NCI-H2107 (cell line): Measurements from ENCODE around the gene ORM2.
"Not testable (repeated sequence)": the region's sequence is repeated elsewhere in the genome, so short reads cannot be mapped to it uniquely, and the experiment has no call there.

Experiments used
- DNase-seq: peaks from one replicate; lab custom pipeline; 2025; lab: John Stamatoyannopoulos, UW

The ORM2 gene

DNA sequence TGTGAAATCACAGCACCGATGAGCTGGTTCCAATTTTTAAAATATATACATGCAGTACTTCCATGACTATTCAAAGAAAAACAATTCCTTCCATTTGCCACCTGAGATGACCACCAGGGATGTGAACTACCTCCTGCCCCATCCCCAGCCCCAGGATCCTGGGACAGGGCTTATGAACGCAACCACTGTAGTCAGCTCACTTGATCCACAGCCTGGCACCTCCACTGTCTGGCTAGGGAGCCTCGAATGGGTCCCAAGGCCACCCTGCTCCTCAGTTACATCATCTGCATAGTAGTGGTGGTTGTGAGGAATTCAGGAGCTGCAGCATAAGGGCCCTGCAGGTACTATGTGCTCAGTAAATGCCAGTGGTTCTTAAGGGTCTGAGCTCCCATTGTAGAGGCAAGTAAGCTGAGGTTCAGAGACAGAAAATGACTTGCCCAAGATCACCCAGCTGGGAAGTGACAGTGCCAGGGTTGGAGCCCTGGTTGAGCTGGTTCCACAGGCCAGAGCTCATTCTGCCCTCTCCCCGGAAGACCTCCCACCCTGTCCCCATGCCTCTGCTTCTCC lies 2.9 kb downstream of the ORM2 start:
- DNase-seq: not testable (repeated sequence)

DNA sequence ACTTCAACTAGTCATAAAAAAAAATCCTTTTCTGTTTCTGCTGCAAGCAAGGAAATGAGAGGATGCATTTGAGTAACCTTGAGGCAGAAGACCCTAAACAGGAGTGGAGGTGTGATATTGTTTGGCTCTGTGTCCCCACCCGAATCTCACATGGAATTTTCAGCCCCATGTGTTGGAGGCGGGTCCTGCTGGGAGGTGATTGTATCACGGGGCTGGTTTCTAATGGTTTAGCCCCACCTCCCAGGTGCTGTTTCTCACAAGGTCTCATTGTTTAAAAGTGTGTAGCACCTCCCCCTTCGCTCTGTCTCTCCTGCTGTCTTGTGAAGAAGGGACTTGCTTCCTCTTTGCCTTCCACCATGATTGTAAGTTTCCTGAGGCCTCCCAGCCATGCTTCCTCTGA lies 4.0 kb downstream of the ORM2 start:
- DNase-seq: not testable (repeated sequence)

DNA sequence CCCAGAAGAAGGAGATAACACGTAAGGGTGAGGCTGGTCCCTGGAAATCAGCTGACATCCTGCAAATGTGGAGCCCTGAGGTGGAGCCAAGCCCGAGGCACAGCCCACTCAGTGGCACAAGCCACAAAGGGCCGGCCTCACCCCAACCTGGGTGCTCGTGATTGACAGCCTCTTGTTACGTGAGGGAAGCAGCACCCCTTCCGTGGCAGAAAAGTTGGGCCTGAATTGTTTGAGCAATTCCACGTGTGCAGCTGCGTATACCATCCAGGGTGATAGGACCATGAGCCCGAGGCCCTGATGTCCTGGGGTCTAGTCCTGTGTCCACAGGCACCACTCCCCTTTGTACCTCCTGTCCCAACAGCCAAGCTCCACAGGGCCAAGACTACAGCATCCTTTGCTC lies 4.8 kb downstream of the ORM2 start:
- no peak for DNase-seq

DNA sequence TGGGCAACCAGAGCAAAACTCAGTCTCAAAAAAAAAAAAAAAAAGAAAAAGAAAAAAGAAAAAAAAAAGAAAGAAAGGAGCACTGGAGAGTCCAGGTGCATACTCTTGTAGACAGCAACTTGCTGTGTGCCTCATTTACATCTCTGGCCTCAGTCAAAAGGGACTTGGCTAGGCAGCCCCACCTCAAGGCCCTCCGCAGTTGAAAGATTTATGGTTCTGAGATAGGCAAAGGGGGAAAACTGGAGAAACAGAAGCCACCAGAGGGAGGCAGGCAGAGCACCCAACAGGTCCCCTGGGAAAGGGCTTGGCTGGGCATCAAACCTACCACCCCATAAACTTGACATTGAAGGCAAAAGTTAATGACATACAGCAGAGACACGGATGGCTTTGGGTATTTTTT lies 6.1 kb downstream of the ORM2 start:
- DNase-seq: no peak

DNA sequence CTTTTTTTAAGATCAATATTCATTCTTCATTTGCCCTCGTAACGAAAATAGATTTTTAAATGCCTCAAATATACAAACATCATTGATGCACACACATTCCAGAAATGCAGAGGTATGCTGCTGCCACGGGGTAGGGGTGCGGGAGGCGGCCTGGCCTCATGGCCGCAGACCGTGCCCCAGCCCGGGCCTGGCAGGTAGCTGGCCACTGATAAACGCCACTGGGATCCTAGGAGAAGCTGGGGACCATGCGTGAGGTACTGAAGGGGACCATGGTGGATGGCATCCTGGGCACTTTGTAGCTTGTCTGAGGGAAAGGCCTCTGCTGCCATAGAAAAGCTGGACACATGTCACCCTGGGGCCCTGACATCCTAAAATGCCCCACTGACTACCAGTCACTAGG lies 6.5 kb downstream of the ORM2 start:
- no peak for DNase-seq

DNA sequence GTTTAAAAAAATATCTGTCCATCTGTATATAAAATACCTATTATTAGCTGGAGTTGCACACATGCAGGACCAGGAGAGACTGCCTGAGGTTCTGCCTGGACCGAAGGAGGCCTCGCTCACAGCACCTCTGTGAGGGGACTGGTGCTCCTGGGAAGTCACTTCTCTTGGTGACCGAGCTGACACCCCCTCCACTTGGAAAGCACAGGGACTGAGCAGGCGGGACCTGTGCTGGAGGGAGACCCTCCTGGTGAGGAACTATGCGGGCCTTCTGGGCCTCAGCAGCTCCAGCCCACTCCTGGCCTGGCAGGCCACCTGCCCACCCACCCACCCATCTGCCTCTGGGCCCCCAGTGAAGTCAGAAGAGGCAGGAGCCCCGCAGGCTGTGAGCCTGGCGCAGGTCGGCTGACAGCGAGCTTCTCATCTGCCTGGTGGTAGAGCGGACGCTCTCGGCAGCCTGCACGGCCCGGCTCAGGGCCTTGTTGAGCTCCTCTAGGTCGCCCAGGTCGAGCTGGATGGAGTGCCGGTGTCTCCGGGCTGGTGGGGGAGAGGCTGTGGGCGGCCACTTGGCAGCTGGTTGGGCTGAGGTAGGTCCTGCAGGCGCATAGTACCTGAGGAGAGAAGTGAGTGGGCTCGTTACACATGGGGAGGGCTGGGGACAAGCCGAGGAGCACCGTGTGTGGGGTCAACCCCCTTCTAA lies 7.2 kb downstream of the ORM2 start:
- DNase-seq: no peak

DNA sequence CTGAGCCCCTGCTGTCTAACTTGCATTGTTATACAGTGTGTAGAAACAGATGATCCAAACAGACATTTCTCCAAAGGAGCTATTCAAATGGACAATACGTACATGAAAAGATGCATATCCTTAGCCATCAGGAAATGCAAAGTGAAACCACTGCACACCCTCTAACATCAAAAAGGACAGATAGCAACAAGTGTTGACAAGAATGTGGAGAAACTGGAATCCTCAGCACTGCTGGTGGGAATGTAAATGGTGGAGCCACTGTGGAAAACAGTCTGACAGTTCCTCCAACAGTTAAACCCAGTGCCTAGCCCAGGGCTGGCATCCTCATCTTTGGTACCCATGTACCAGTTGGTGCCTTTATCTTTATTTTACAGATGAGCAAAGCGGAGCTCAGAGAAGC lies 8.5 kb downstream of the ORM2 start:
- DNase-seq: no peak

DNA sequence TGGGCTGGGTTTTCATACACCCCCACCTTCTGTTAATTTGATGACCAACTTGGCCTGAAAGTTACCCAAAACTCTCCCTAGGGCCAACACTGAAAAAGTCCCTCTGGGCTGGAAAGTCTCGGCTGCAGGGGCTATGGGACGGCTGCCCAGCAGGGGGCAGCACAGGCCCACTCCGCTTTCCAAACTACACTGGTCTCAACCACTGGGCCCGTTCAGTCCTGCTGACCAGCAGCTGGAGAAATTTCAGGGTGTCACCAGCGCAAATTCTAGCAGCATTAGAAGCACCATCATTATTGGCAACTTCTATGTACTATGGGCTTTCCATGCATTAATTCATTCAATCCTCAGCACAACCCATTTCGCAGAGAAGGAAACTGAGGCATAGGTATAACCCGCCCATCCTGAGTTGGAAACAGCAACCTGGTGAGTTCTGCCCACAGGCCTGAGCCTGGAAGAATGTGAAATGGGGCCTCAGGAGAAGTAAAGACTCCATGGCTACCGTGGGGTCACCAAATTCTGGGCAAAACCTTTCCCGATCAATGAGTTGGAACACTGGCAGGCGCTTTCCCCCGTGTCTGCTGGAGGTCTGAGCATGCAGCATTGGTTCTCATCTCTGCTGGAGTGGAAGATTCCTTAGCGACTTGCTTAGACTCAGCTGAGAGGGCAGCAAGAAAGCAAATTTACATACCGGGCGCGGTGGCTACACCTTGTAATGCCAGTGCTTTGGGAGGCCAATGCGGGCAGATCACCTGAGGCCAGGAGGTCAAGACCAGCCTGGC lies 9.7 kb downstream of the ORM2 start:
- no peak for DNase-seq

DNA sequence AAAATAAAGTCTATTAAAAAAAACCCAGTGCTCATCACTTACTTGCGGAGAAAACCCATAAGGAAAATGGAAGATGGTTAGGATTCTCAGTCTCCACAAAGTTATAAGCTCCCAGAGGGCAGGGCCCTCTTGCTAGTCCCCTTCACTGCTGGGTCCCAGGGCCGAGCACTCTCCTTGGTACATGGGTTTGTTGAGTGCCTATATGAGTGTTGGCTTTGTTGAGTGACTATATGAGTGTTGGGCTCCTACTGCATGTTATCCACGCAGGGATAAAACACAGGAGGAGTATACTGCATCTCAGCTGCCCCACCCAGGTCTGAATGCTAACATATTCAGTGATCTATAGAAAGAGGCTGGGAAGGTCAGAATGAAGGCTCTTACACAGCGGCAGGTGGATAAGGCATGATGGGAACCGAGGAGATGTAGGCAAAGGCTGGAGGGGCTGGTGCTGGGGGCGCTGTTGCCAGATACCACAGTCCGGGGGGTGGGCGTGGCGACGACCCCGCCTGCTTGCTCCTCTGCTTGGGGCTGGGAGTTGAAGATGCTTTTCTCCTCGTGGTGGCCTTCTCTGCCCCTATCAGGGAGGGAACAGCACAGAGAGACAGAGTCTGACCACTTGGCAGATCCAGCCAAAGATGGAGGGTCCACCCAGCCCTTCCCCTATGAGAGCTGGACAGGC lies 11.6 kb downstream of the ORM2 start:
- DNase-seq: no peak

DNA sequence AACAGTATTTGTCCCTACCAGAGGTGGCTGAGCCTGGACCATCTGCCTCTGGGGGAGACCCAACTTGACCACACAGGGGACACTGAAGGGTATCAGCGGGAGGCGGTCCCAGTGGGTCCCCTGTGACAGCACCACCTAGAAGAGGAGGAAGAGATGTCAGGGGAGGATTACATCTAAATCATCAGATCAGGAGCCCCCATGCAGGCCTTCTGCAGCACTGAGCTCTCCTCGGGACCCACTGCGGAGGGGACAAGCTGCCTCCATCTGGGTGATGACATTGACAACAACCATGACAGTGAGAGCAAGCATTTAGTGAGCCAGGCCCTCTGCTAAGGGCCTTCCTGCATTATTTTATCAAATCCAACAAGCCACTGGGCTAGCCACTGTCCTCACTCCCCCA lies 12.3 kb downstream of the ORM2 start:
- DNase-seq: no peak

DNA sequence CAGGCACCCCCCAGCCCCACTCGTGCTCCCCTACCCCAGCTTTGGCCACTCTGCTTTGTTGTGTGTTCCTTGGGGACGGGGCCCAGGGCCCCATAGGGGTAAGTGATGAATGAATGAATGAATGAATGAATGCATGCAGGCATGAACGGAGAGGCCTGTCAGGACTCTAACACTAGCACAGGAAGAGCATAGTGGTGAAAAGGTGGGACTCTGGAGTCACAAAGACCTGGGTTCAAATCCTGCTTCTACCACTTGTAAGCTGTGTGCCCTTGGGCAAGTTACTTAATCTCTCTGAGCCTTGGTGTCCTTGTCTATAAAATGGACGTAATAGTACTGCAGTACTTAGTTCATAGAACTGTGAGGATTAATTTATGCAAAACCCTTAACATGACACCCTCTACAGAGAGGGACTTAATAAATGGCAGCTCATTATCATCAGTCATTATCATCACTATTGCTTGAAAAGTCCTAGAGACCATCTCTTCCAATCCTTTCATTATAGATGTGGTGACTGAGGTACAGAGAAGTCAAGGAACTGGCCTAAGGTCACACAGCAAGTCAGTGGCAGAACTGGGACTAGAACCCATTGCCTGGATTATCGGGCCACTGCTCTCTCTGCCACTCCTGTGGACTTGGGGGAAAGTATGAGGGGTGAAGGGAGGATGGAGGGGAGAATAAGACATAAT lies 13.2 kb downstream of the ORM2 start:
- no peak for DNase-seq

DNA sequence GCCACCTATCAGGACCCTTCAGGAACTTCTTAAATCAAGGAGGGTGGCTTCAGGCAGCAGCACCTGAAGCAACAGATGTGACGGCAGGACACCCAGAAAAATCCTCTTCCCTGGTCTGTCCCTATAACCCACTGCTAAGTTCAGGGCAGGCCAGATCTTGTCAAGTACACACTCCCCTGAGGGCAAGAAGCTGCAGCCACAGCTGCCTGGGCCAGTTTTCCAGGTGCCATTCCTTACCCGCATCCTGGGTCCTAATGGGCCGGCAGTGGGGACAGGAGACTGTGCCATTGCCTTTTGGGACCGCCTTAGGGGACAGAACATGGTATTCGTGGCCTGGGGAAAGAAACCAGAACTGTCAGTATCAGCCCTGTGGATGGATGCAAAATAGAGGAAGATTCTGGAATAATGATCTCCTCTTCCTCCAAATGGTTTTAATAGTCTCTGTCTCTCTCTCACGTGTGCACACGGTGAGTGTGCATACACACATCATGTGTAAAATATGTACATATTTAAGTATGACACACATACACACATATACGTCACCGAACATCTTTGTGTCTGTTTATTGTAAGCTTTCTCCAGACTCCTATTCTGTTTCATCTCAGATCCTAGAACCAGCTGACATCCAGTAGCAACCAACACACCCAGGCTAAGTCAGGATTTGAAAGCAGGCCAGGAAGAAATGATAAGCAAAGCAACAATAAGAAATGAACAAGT lies 14.0 kb downstream of the ORM2 start:
- no peak for DNase-seq

DNA sequence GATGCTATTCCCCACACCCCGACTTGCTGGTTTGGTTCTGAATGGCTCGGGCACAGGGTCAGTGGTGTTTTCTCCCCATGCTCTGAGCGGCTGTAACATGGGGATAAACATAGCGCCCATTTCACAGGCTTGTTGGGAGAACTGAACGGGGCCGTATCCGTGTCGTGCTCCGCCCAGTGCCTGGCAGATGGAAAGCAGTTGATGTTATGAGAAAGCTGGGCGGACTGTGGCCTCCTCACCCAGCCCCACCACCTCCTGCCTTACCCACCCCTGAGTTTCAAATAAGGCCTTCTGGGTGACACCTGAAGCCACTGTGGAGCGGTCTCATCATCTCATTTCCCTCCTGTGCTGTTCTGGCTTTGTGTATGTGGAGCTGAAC lies 14.5 kb downstream of the ORM2 start:
- no peak for DNase-seq

DNA sequence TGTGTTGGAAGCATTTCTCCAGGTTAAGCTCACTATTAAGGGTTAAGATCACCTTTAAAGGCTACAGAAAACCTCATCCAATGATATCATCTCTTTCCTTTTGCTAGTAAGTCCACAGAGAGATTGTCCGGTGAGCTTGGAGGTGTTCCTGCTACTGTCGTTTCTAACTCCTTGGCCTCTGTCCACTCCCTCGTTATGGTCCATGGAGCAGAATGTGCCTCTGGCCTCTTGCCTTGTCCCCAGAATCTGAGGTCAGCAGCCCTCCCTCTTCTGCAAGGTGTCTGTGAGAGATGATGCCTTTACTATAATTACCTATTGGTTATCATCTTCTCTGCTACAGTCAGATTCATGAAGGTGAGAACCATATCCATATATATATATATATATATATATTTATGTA lies 15.0 kb downstream of the ORM2 start:
- DNase-seq: no peak

DNA sequence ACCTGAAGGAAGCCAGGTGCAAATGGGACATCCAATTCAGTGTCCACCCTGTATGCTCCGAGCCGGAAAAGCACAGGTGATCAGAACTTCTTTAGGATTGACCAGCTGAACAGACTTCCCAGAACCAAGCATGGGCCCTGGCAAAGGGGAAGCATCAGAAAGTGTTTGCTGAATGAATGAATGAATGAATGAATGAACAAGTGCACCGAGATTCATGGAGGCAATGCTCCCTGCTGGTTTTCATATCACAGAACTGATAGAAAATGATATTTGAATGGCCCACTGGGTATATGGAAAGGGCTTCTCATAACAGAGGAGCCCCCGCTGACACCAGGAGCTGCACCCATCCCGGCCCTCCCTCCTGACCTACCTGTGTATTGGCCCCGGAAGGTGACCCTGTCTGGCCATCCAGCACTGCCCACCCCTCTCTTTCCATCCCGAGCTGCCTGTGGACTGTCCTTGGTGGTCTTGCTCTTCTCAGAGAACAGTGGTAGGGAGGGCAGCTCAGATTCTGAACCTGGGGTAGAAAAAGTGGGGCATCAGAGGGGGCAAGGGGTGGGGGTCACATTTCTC lies 15.9 kb downstream of the ORM2 start:
- DNase-seq: no peak

DNA sequence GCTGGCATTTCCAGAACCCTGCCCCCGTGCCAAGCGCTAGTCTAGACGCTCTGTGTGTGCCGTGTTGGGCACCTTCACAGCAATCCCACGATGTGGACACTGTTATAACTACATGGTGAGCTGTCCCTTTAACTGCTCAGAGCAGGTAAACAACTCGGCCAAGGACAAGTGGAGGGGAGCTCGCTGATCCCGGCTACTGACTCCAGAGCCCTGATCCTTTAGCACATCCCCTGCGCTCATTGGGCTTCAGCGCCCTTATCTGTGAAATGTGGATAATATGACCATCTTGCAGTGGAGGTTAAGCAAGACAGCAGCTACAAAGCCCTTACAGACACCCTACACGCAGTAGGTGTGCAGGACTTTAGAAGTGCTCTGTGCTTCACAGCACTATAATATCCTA lies 16.5 kb downstream of the ORM2 start:
- no peak for DNase-seq

DNA sequence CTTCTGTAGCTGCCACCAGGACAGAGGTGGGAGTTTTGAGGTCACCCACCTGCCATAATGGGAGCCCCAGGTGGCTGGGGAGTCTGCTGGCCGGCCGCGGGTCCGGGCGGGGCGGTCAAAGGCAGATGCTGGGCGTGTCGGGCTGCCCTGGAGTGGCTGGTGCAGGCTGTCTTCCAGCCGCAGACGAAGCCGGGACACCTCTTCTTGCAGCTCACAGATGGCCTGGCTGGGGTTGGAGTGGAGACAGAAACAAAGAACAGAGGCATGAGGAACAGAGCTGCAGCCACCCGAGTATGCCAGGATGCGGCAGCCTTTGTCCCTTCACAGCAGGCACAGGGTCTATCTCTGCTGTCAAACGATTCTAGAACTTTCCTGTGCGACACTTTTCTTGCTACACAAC lies 18.0 kb downstream of the ORM2 start:
- no peak for DNase-seq

DNA sequence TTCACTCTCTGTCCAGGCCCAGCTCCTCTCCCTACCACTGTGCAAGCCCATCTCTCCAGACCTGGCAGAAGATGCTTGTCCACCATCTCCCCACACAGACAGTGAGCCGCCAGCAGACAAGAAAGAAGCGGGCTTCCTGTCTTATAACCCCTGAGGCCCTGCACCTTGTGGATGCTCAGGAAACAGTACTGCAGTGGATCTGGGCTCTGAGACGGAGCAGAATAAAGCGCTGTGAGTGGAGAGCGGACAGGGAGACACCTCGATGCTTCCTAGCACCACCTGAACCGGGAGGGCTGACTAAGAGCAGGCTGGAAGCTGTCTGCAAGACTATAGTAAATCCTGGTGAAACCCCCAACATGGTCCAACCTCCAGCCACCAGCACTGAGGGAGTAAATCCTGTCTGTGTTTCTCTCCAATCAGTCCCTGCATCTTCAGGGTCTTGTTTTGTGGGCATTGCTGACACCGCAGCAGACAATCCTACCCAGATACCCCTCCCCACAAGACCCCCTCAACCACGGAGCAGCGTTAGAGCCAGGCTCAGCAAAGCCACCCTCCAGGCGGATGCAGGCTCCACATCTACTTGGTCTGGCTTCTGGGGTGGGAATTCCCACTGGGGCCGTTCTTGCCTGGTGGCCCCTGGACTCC lies 18.7 kb downstream of the ORM2 start:
- no peak for DNase-seq

DNA sequence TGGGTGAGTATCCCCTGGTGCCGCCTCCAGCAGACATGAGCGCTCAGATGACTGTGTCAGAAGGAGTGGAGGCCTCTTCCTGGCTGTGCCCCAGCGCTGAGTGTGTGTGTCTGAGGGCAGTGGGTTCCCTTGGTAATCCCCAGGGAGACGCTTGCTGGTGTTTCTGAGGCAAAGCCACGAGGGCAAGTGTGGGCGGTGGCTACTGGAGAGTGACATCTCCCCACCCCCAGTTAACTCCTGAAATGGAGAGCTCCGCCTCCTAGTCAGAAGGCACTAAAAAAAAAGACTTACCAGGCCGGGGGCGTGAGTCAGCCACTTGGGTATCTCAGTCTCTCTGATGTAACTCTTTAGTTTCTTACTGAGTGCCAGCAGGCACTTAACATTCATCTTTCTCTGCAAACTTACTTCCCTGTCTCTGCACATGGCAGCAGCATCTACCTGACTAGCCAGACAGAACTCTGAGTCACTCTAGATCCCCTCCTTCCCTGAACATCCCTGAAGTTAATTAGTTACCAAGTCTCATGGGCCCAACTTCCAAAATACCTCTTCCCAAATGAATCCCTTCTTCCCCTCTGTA lies 19.3 kb downstream of the ORM2 start:
- DNase-seq: no peak

DNA sequence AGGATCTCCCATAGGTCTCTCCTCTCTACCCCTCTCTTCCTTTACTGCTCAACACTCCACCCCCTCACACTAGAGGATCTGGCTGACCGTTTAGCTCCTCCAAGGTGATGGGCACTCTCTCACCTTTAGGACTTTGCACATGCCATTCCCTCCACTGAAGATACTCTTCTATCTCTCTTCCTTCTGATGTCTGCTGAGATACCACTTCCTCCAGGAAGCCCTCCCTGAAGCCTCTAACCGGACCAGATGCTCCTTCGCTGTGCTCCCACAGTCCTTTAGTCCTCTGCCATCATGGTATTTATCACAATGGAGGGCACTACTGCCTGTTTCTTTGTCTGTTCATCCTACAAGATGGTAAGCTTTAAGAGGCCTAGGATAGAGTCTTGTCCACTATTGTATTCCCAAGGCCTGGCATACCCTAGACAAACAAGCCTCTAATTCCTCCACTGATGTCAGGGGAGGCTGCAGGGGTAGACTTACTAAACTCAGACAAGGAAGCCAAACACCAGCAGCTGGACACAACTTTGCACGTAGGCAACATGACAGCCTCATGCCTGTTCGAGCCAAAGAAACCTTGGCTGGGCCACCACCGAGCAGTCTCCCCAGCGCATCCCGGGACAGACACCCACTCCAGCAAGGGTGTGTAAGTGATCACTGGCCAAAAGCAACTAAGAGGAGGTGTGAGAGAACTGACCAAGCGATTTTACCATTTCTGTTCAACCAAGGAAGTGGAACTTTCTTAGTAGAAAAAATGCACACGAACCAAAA lies 20.2 kb downstream of the ORM2 start:
- no peak for DNase-seq
